Stimulated activated naive CD8-positive, alpha-beta T cell treated with anti-CD3 and anti-CD28 coated beads, Interleukin-15, Interleukin-2, amounts not matched to agents 100 U/mL and 50 U/mL, for 24 hours (primary cell): ENCODE measurements around the gene SLC10A1.
"Not testable (repeated sequence)": the region's sequence is repeated elsewhere in the genome, so short reads cannot be mapped to it uniquely, and the experiment has no call there.

Source experiments
- ATAC-seq: fragments of 150-1000 bp; cut with Tn5 transposase; one replicate; pipeline ENCODE4 v1.10.0; 2021
- DNase-seq: peaks from one replicate; pipeline ENCODE4 v3.0.0; 2021

Gene SLC10A1

GRCh38 chr14:69796797-69797500 lies at the start of gene SLC10A1:
SLC10A1 (minus strand) TSS chr14:69797241; CDS start chr14:69797155, 86 bp downstream.
- no peak for DNase-seq

DNA sequence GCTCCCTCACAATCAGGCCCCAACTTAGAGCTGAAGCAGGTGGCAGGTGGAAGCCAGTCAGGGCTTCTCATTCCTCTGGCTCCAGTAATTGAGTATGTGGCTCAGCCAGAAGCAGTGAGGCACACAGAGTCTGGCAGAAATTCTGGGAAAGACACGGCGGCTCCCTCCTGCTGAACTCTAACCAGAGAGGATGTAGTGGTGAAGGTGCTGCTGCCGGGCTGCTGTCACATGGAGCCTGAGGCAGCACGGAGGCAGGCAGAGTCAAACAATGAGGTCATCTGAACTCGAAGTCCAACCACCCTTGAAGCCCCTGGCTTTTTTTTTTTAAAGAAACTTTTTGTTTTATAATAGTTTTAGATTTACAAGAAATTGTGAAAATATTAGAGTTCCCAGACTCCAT lies 48.7 kb upstream of the SLC10A1 start:
- DNase-seq (no peak), ATAC-seq (no peak)

More at GRCh38 chr14:69796797-69797500, at the start of gene SLC10A1:
- no peak for ATAC-seq

- no peak for ATAC-seq
Observed at GRCh38 chr14:69845050-69845581, 48.1 kb upstream of the SLC10A1 start.

DNA sequence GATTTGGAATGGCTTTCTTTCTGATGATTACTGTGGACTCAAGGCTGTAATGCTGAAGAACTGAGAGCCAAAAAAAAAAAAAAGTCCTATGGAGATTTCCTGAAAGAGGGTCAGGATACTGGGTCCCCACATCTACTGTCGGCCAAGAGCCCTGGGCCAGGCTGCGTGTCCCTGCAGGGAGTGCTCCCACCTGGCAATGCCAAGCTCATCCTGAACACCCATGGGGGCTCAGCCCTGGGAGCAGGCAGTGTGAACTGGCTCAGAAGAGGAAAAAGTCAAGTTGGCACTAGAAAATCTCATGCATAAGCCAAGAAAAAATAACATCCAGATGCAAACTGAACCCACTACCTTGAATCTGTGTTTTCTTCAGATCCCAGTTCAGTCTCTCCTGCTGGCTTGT lies 47.1 kb upstream of the SLC10A1 start:
- ATAC-seq: no peak
- DNase-seq: no peak

More at GRCh38 chr14:69845050-69845581, 48.1 kb upstream of the SLC10A1 start:
- DNase-seq: no peak

DNA sequence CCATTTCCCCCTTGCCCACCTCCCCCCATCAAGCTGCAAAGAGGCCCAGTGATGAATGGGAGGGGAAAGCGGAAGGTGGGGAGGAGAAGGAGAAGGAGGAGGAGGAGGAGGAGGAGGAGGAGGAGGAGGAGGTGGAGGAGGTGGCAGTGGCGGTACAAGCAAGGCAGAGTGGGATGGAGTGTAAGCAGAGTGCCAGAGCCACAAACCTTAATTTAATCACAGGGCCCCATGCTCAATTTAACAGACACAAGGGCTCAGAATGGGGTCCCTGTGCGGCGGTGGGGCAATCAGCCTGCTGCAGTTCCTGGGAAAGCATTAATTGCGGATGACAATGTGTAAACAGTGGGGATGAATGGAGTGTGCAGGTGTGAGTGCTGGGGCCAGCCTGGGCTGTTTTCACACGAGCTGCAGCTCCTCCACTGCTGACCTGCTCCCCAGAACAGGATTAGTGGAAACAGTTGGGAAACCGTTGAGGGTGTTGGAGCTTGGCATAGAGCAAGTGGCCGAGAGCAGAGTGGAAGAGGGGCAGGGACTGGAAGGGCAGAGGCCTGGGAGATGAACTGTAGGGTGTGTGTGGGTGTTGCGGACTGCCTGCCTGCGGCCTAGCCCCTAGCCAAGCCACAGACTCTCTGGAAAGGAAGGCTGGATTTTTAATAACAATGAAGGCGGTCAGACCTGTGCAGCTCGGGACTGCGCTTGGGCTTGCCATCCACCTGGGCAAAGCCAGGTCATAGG lies 45.8 kb upstream of the SLC10A1 start:
- ATAC-seq (no peak), DNase-seq (no peak)

DNA sequence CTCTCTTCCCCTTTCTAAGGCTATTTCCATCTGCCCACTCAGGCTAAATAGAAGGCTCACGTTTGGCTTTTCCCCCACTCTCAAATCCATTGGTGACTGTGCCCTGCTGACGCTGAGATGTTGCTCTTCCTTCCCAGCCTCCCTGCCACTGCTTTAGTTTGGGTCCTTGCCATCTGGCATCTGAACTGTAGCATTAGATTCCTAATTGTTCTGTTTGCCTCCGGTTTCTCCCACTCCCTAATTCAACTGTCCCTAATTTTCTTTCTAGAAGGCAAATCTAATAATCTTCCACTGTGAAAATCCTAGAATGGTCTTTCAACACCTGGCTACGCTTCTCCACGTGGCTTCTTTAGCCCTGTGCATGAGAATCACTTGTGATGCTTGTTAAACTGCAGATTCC lies 44.6 kb upstream of the SLC10A1 start:
- no peak for ATAC-seq
- no peak for DNase-seq

GRCh38 chr14:69839661-69840060 lies 42.6 kb upstream of the SLC10A1 start:
- DNase-seq: no peak
- ATAC-seq: no peak

DNA sequence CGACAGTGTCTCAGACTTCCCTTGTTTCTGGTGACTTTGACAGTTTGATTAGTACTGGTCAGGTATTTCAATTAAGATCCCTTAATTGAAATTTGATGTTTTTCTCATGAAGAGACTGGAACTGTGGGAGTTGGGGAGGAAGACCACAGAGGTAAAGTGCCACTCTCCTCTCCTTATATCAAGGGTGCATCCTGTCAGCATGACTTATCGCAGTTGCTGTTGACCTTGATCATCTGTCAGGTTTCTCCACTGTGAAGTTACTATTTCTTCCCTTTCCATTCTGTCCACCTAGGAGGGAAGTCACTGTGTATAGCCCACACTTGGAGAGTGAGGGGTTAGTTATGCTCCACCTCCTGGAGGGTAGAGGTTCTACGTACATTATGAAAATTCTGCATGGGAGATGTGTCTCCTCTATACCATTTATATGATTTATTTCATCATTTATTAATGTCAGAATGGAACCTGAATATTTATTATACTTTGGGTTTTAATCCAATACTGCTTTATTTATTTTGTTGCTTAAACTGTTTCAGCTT lies 41.9 kb upstream of the SLC10A1 start:
- no peak for DNase-seq
- no peak for ATAC-seq

DNA sequence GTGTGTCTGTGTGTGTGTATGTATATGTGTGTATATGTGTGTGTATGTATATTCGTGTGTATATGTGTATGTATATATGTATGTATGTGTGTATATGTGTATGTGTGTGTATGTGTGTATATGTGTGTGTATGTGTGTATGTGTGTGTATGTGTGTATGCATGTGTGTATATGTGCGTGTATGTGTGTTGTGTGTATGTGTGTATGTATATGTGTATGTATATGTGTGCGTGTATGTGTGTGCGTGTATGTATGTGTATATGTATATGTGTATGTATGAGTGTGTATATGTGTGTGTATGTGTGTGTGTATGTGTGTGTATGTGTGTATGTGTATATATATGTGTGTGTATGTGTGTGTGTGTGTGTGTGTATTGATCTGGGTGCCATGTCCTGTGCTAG lies 31.8 kb upstream of the SLC10A1 start:
- DNase-seq (no peak), ATAC-seq (no peak)

DNA sequence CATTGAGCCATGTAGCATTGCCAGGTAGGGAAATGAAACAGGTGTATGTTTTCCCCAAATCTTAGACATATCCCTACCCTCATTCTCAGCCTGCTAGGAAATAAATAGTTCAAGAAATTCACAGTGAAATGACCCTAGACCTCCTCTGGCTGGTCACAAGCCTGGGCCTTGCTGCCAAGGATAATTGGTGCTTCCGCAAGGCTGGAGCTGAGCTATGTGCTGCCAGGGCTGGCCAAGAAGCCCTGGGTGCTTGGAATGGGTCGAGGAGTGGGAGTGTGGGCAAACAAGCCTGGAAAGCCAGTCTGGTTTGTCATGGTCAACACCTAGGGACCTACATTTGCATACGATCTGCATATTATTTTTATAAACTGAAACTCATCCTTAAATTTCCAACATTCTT lies 31.3 kb upstream of the SLC10A1 start:
- no peak for ATAC-seq
- DNase-seq: no peak

GRCh38 chr14:69827560-69827959 lies 30.5 kb upstream of the SLC10A1 start:
- DNase-seq (peak; percentile 7), ATAC-seq (peak; percentile 86)

- DNase-seq: no peak
- ATAC-seq: no peak
Observed at GRCh38 chr14:69822456-69822855, 25.4 kb upstream of the SLC10A1 start.

DNA sequence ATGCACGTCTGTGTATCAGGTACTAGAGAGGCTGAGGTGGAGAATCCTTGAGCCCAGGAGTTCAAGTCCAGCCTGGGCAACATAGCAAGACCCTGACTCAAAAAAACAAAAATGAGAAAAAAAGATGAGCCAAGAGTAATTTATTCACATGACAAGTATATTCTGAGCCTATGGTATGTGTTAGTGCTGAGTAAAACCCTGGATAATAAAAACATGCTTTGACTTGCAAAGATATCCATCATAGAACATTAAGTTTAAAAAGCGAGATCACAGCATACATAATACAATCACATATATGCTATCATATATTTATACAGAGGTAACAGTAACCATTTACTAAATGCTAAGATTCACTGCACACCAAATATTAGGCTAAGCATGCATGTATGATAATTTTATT lies 23.9 kb upstream of the SLC10A1 start:
- ATAC-seq: no peak

DNA sequence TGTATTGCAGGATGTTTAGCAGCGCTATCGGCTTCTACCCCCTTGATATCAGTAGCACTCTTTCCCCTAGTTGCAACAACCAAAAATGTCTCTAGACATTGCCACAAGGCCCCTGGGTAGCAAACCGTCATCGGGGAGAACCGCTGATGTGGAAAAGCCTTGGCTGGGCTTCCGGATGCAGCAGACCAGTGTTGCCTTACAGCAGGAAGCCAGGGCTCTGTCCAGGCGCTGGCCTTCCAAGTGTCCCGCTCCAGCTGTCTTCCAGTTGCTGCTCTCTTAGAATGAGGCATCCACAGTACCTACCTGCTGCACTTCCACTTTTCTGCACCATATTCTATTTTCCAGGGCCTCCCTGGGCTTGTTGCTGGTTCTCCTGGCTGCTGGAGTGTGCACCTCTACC lies 22.6 kb upstream of the SLC10A1 start:
- DNase-seq: no peak
- no peak for ATAC-seq

More for the DNA sequence above, 23.9 kb upstream of the SLC10A1 start:
- no peak for DNase-seq

- ATAC-seq (peak; percentile 81), DNase-seq (peak; percentile 60)
Observed at GRCh38 chr14:69818758-69819191, 21.7 kb upstream of the SLC10A1 start.

DNA sequence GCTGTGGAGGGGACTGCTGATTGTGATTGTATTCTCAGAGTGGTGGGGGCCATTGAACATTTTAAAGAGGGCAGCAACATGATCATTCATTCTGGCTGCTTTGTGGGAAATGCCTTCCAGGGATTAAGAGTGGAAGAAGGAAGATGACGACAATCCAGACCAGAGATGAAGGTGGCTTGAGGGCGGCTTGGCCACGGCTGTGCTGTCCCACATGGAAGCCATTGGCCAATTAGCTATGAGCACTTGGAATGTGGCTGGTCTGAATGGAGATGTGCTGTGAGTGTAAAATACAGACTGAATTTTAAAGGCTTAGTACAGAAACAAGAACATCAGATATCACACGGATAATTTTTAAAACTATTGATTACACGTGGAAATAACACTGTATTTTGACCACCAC lies 19.2 kb upstream of the SLC10A1 start:
- DNase-seq: no peak
- no peak for ATAC-seq

- no peak for DNase-seq
- no peak for ATAC-seq
Observed at GRCh38 chr14:69815556-69815955, 18.5 kb upstream of the SLC10A1 start.

DNA sequence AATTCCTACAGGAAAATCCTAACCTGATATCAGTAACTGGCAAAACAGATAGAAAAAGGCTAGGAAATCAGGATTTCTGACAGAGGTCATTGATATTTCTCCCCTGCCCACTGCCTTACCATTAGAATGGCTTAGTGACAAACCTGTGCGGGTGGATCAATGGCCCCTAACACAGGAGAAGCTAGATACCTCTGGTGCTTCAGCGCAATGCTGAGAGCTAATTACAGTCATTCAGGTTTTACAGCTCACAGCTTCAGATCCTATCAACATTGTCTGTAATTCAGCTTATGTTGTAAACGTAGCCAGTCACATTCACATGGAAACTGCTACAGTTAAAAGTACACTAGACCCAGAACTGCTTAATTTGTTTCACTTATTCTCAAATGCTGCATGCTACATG lies 17.4 kb upstream of the SLC10A1 start:
- ATAC-seq: no peak
- DNase-seq: no peak

DNA sequence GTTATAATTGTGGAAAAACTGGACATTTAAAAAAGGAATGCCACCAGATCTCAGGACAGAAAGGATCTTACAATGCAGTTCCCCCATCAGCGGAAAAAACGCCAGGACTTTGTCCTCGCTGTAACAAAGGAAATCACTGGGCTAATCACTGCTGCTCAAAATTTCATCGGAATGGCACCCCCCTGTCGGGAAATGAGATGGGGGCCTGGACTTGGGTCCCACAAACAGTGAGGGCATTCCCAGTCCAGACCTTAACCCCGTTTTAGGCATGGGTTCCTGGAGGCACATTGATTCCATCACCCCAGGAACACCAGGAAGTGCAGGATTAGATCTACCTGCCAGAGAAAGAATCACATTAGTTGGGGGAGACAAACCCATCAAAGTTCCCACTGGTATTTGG lies 16.3 kb upstream of the SLC10A1 start:
- not testable (repeated sequence) for DNase-seq, ATAC-seq

DNA sequence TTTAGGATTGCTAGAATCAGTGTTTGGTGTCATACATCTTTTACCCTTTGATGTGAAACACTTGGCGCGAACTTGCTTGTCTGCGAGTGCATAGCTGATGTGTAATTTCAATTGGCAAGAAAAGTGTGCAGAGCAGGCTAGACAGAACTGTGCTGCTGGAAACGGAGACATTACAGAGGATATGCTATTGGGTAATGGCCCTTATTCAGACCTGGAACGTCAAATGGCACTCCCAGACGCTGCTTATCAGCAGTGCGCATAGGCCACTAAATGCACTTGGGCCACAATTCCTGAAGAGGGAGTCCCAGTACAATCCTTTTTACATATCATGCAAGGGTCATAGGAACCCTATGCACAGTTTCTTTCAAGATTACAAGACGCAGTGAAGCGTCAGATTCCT lies 15.7 kb upstream of the SLC10A1 start:
- ATAC-seq (no peak), DNase-seq (no peak)

GRCh38 chr14:69811868-69812252 lies 14.8 kb upstream of the SLC10A1 start:
- ATAC-seq (no peak), DNase-seq (no peak)

GRCh38 chr14:69811227-69811867 lies 14.3 kb upstream of the SLC10A1 start:
- no peak for ATAC-seq

More at GRCh38 chr14:69811227-69811867, 14.3 kb upstream of the SLC10A1 start:
- no peak for DNase-seq
